Hepatocyte (in vitro differentiated cells): Measurements from ENCODE around the gene KRT36.

Experiments used
- EZH2phosphoT487 ChIP-seq: fragments of 200-600 bp; sonication (generic); IDR thresholded peaks from one replicate; pipeline ENCODE4 v1.6.1; 2018; ENCODE audit warnings: antibody characterized with exemption, mild to moderate bottlenecking, low read depth, moderate library complexity; ENCODE audit not compliant: unreplicated experiment, severe bottlenecking
- TF ChIP-seq, protein P1 (sequence below): fragments of 200-600 bp; sonication (generic); IDR thresholded peaks from 2 replicates; pipeline ENCODE4 v1.5.1; 2016; ENCODE audit warnings: antibody characterized with exemption, mild to moderate bottlenecking; ENCODE audit not compliant: poor library complexity

DNA sequence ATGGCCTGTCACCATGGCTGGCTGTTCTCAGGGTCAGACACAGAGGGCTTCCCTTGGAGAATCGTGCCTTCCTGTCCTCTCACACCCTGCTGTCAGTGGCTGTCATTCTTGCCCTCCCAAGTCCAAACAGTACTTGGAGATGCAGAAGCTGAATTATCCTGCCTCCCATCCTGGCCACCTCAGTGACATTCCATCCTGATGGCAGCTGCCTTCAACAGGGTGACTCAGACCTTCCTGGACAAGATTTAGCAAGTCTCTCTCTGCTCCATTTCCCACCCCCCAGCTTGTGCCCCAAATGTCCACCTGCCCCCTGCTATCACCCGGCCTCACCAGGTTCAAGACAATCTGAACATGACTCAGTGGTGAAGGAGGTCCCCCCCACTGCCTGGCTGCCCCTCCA, 4.8 kb upstream of the KRT36 start:
- TF ChIP-seq EZH2phosphoT487 = no peak
- TF ChIP-seq, protein P1, sequence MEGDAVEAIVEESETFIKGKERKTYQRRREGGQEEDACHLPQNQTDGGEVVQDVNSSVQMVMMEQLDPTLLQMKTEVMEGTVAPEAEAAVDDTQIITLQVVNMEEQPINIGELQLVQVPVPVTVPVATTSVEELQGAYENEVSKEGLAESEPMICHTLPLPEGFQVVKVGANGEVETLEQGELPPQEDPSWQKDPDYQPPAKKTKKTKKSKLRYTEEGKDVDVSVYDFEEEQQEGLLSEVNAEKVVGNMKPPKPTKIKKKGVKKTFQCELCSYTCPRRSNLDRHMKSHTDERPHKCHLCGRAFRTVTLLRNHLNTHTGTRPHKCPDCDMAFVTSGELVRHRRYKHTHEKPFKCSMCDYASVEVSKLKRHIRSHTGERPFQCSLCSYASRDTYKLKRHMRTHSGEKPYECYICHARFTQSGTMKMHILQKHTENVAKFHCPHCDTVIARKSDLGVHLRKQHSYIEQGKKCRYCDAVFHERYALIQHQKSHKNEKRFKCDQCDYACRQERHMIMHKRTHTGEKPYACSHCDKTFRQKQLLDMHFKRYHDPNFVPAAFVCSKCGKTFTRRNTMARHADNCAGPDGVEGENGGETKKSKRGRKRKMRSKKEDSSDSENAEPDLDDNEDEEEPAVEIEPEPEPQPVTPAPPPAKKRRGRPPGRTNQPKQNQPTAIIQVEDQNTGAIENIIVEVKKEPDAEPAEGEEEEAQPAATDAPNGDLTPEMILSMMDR = no peak
